Thymus (tissue), 11 donors: Measurements from ENCODE around the gene SDF4. TPM values are rescaled to one million over a fixed set of nuclear protein-coding genes. Genes with fewer than 3 reads are reported as not detected.

ENCODE experiments used
- DNase-seq, 9 donors: peaks; one replicate each; pipeline ENCODE4 v3.0.0-alpha.2; 2013; ENCODE audit warnings: low spot score in 9 of 9, low read depth in 6 of 9, missing footprints in 1 of 9
- H3K27ac ChIP-seq, 2 donors: one replicate each; pipeline ENCODE4 v1.5.1; 2013; ENCODE audit warnings: control low read depth in 1 of 2, low read depth in 1 of 2, low read length in 1 of 2, mild to moderate bottlenecking in 1 of 2, moderate library complexity in 1 of 2
- H3K27me3 ChIP-seq, 2 donors: one replicate each; pipeline ENCODE4 v1.5.1; 2013; ENCODE audit warnings: low read length in 1 of 2; ENCODE audit not compliant: control insufficient read depth in 2 of 2, insufficient read depth in 1 of 2
- H3K36me3 ChIP-seq, 2 donors: one replicate each; pipeline ENCODE4 v1.5.1; 2013; ENCODE audit warnings: low read length in 1 of 2, mild to moderate bottlenecking in 1 of 2, moderate library complexity in 1 of 2; ENCODE audit not compliant: control insufficient read depth in 2 of 2, insufficient read depth in 2 of 2
- H3K4me1 ChIP-seq, 2 donors: one replicate each; pipeline ENCODE4 v1.5.1; 2013; ENCODE audit warnings: low read length in 2 of 2; ENCODE audit not compliant: control insufficient read depth in 2 of 2, insufficient read depth in 2 of 2
- H3K4me3 ChIP-seq, 2 donors: one replicate each; pipeline ENCODE4 v1.5.1; 2013; ENCODE audit warnings: low read length in 2 of 2, control low read depth in 1 of 2, mild to moderate bottlenecking in 1 of 2
- H3K9me3 ChIP-seq, 2 donors: one replicate each; pipeline ENCODE4 v1.5.1; 2013; ENCODE audit warnings: low read length in 1 of 2, mild to moderate bottlenecking in 1 of 2; ENCODE audit not compliant: control insufficient read depth in 2 of 2, insufficient read depth in 1 of 2
- WGBS: extraction: QIAGEN DNeasy Blood & Tissue Kit; methylation state at CpG from one replicate; pipeline ENCODE4 v1.1.7; 2013; 5-methylcytosine and 5-hydroxymethylcytosine counted together
- polyA plus RNA-seq: library from polyadenylated mRNA; stranded (reverse); fragments of 200-250 nt; gene quantifications from one replicate; pipeline ENCODE4 v1.2.3, GENCODE V29; 2013
- total RNA-seq: library from RNA; stranded (reverse); fragments of 120-200 nt; gene quantifications from one replicate; pipeline ENCODE4 v1.2.4, GENCODE V29; 2013
- donor health status: healthy.

The SDF4 gene
- total and polyA plus RNA-seq, 2 donors: 37.6 to 79.1 TPM

DNA sequence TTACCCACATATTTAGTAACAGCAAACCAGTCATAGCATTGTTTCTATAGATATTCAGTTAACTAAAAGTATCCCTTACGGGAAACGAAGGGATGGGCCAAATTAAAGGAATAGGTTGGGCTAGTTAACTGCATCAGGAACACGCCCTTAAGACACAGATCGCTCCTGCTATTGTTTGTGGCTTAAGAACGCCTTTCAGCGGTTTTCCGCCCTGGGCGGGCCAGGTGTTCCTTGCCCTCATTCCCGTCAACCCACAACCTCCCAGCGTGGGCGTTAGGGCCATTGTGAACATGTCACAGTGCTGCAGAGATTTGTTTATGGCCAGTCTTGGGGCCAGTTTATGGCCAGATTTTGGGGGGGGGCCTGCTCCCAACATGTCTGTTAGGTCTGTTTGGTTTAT lies 40.1 kb downstream of the SDF4 start:
- DNase-seq: no peak
- no peaks in the 10 kb centered on the region for H3K4me1 ChIP-seq
- H3K4me3 ChIP-seq: no peak overlapping the region
- H3K36me3 ChIP-seq: no peaks in the 10 kb centered on the region
- no peak overlapping the region for H3K27ac ChIP-seq
- H3K27me3 ChIP-seq: no peaks in the 10 kb centered on the region
- H3K9me3 ChIP-seq: peaks cover 0 to 8% of the 10 kb centered on the region in 2 donors
- WGBS: 87% methylated on average over 11 of the region's 11 CpGs

DNA sequence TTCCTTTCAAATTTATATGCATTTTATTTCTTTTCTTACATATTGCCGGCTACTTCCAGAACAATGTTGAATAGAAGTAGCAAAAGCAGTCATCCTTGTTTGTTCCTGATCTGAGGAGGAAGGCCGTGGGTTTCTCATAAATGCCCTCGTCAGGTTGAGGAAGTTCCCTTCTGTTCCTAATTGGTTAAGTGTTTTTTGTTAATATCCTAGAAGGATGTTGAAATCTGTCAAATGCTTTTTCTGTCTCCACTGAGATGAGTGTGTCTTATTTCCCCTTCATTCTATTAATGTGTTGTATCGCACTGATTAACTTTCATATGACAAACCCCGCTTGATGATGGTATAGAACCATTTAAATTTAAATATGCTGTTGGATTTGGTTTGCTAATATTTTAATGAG lies 42.7 kb downstream of the SDF4 start:
- no peak for DNase-seq
- Histone ChIP-seq H3K36me3 (no peaks in the 10 kb centered on the region), H3K4me3 (no peak overlapping the region), H3K9me3 (peaks cover 0 to 4% of the 10 kb centered on the region in 2 donors), H3K27ac (no peak overlapping the region), H3K27me3 (peaks cover 0 to 1% of the 10 kb centered on the region in 2 donors), H3K4me1 (no peaks in the 10 kb centered on the region)
- WGBS: 67% methylated on average over 5 of the region's 5 CpGs

DNA sequence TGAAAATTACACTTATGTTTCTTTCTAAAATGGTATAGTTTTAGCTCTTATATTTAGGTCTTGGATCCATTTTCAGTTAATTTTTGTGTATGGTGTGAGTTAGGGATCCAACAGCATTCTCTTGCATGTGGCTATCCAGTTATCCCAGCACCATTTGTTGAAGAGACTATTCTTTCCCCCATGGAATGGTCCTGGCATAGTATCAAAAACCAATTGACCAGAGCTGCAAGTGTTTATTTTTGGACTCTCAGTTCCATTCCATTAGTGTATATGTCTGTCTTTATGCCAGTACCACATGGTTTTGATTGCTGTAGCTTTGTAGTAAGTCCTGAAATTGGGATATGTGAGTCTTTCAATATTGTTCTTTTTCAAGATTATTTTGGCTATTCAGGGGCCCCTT lies 43.9 kb downstream of the SDF4 start:
- Histone ChIP-seq H3K27ac (no peak overlapping the region), H3K36me3 (no peaks in the 10 kb centered on the region), H3K4me3 (no peak overlapping the region), H3K9me3 (peaks cover 0 to 4% of the 10 kb centered on the region in 2 donors), H3K4me1 (peaks cover 0 to 2% of the 10 kb centered on the region in 2 donors), H3K27me3 (peaks cover 0 to 13% of the 10 kb centered on the region in 2 donors)
- no peak for DNase-seq

- H3K4me1 ChIP-seq: peaks cover 0 to 9% of the 10 kb centered on the region in 2 donors
- 93% methylated on average over 31 of the region's 31 CpGs for WGBS
- no peak for DNase-seq
These were observed 46.6 kb downstream of the SDF4 start for GRCh38 chr1:1185101-1185765.

DNA sequence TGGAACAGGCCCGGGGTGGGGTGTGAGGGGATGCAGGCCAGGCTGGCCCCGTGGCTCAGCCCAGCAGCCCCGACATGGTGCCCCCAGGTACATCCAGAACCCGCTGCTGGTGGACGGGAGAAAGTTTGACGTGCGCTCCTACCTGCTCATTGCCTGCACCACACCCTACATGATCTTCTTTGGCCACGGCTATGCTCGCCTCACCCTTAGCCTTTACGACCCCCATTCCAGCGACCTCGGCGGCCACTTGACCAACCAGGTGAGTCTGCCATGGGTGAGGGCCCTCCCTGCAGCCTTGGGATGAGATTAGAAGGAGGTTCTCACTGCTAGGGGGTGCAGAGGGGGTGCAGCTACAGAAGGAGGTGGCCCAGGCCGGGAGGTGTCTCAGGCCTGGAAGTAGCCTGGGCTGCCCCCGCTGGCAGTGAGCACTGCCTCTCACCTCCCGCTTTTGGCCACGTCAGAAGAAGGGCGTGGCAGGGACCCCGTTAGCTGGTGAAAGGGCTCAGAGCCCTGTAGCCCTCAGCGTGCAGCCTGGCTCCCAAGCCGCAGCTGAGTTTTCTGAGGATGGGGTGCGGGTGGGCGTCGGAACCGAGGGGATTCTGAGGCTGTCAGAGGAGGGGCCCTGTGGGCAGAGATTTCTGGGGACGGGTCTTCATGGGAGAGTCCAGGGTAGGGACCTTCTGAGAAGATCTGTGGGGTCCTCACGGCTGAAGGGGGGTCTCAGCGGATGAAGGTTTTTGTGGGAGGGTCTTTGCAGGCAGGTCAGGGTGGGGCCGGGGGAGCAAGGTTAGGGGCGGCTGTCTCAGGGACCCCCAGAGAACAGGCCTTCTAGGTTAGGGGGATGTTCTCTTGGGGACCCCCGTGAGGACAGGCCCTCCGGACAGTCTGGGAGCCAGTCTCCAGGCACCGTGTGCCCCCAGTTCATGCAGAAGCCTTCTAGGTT lies 47.7 kb downstream of the SDF4 start:
- Histone ChIP-seq H3K4me3 (no peak overlapping the region), H3K27me3 (peaks cover 6 to 34% of the 10 kb centered on the region in 2 donors), H3K9me3 (peaks cover 0 to 1% of the 10 kb centered on the region in 2 donors), H3K27ac (no peak overlapping the region), H3K4me1 (peaks cover 0 to 9% of the 10 kb centered on the region in 2 donors), H3K36me3 (no peaks in the 10 kb centered on the region)
- DNase-seq: no peak
- WGBS: 95% methylated on average over 33 of the region's 33 CpGs

More at GRCh38 chr1:1185101-1185765, 46.6 kb downstream of the SDF4 start:
- H3K9me3 ChIP-seq: peaks cover 0 to 1% of the 10 kb centered on the region in 2 donors
- H3K27ac ChIP-seq: no peak overlapping the region
- H3K27me3 ChIP-seq: peaks cover 6 to 33% of the 10 kb centered on the region in 2 donors
- H3K36me3 ChIP-seq: no peaks in the 10 kb centered on the region
- no peak overlapping the region for H3K4me3 ChIP-seq

- peaks cover 6 to 34% of the 10 kb centered on the region in 2 donors for H3K27me3 ChIP-seq
- 75% methylated on average over 21 of the region's 21 CpGs for WGBS
- H3K4me1 ChIP-seq: peaks cover 0 to 9% of the 10 kb centered on the region in 2 donors
- H3K27ac ChIP-seq: no peak overlapping the region
- H3K36me3 ChIP-seq: no peaks in the 10 kb centered on the region
- H3K4me3 ChIP-seq: no peak overlapping the region
- DNase-seq: no peak
- H3K9me3 ChIP-seq: peaks cover 0 to 1% of the 10 kb centered on the region in 2 donors
These were observed 48.5 kb downstream of the SDF4 start for GRCh38 chr1:1183221-1183747.

- Histone ChIP-seq H3K27me3 (peaks cover 6 to 34% of the 10 kb centered on the region in 2 donors), H3K36me3 (no peaks in the 10 kb centered on the region), H3K9me3 (peaks cover 0 to 1% of the 10 kb centered on the region in 2 donors), H3K4me3 (no peak overlapping the region), H3K27ac (no peak overlapping the region), H3K4me1 (peaks cover 0 to 9% of the 10 kb centered on the region in 2 donors)
- DNase-seq: no peak
- WGBS: 31% methylated on average over 39 of the region's 39 CpGs
These were observed 49.1 kb downstream of the SDF4 start for GRCh38 chr1:1182491-1183220.

GRCh38 chr1:1181938-1182410 lies 49.8 kb downstream of the SDF4 start:
- DNase-seq: no peak
- peaks cover 0 to 1% of the 10 kb centered on the region in 2 donors for H3K9me3 ChIP-seq
- H3K27me3 ChIP-seq: peaks cover 6 to 36% of the 10 kb centered on the region in 2 donors
- no peak overlapping the region for H3K27ac ChIP-seq
- H3K36me3 ChIP-seq: no peaks in the 10 kb centered on the region
- WGBS: 60% methylated on average over 21 of the region's 21 CpGs
- H3K4me3 ChIP-seq: no peak overlapping the region
- peaks cover 0 to 9% of the 10 kb centered on the region in 2 donors for H3K4me1 ChIP-seq
